HG02623 (cell line): ENCODE data around the gene C10orf95.

Experiments
- ATAC-seq: cut with Tn5 transposase; IDR thresholded peaks from one replicate; pipeline ENCODE4 v1.9.1; 2021; ENCODE audit warnings: moderate library complexity; ENCODE audit not compliant: unreplicated experiment

C10orf95 gene

GRCh38 chr10:102435133-102435497 lies 16.2 kb downstream of the C10orf95 start:
- ATAC-seq, result no peak

GRCh38 chr10:102434394-102435132 lies 16.8 kb downstream of the C10orf95 start:
- no peak for ATAC-seq

- no peak for ATAC-seq
Observed at GRCh38 chr10:102433619-102434046, 17.7 kb downstream of the C10orf95 start.

GRCh38 chr10:102432162-102432950 lies 19.0 kb downstream of the C10orf95 start, which contains the start of gene CUEDC2:
CUEDC2 (minus strand) TSS chr10:102432574; CDS start chr10:102425188, 7,386 bp downstream.
- peak; percentile 81 for ATAC-seq

GRCh38 chr10:102431452-102432124 lies 19.8 kb downstream of the C10orf95 start:
- no peak for ATAC-seq

- no peak for ATAC-seq
Observed at GRCh38 chr10:102429468-102429867, 21.9 kb downstream of the C10orf95 start.

- no peak for ATAC-seq
Observed at GRCh38 chr10:102426803-102427287, 24.5 kb downstream of the C10orf95 start.

- ATAC-seq, result no peak
Observed at GRCh38 chr10:102425444-102425843, 25.9 kb downstream of the C10orf95 start.

- no peak for ATAC-seq
Observed at GRCh38 chr10:102424916-102425315, 26.4 kb downstream of the C10orf95 start.

GRCh38 chr10:102424145-102424544 lies 27.2 kb downstream of the C10orf95 start:
- no peak for ATAC-seq

- no peak for ATAC-seq
Observed at GRCh38 chr10:102423372-102423968, 27.9 kb downstream of the C10orf95 start.

- no peak for ATAC-seq
Observed at GRCh38 chr10:102422545-102423129, 28.7 kb downstream of the C10orf95 start.

GRCh38 chr10:102421757-102422512 lies 29.4 kb downstream of the C10orf95 start:
- ATAC-seq, result no peak

- no peak for ATAC-seq
Observed at GRCh38 chr10:102421507-102421756, 29.9 kb downstream of the C10orf95 start.

- peak; percentile 68 for ATAC-seq
Observed at GRCh38 chr10:102420714-102421506, 30.4 kb downstream of the C10orf95 start, which contains the start of gene FBXL15. FBXL15 (plus strand) TSS chr10:102420836; CDS start chr10:102421130, 294 bp downstream.

- ATAC-seq, result no peak
Observed at GRCh38 chr10:102420181-102420713, 31.1 kb downstream of the C10orf95 start.

GRCh38 chr10:102419269-102420180 lies 31.8 kb downstream of the C10orf95 start:
- ATAC-seq, result no peak
